ENCODE measurements around the gene ETNK2.

Gene ETNK2

DNA sequence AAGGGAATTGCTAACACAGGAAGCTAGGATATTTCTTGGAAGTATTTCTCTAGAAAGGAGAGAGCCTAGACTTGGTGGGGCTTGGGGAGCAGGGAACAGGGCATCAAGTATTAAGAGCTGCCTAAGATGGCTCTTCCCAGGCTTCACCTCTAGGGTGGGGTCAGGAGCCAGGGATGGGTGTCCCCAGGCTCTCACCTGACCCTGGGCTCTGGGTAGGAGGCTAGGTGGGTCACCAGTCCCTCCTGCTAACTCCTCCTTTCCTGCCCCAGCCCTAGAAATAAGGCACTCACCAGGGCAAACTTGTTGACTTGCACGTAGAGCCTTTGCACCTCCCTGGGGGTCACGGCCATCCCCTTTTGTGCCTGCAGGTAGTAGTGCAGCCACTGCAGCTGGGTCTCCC, 15.0 kb downstream of the ETNK2 start:
- TF ChIP-seq, protein P1, sequence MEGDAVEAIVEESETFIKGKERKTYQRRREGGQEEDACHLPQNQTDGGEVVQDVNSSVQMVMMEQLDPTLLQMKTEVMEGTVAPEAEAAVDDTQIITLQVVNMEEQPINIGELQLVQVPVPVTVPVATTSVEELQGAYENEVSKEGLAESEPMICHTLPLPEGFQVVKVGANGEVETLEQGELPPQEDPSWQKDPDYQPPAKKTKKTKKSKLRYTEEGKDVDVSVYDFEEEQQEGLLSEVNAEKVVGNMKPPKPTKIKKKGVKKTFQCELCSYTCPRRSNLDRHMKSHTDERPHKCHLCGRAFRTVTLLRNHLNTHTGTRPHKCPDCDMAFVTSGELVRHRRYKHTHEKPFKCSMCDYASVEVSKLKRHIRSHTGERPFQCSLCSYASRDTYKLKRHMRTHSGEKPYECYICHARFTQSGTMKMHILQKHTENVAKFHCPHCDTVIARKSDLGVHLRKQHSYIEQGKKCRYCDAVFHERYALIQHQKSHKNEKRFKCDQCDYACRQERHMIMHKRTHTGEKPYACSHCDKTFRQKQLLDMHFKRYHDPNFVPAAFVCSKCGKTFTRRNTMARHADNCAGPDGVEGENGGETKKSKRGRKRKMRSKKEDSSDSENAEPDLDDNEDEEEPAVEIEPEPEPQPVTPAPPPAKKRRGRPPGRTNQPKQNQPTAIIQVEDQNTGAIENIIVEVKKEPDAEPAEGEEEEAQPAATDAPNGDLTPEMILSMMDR (IDR thresholded peaks at IDR 0.05; ENCODE audit: low read depth, low read length), result no peak
- DNase-seq (ENCODE audit: extremely low read depth, low read depth), result no peak

DNA sequence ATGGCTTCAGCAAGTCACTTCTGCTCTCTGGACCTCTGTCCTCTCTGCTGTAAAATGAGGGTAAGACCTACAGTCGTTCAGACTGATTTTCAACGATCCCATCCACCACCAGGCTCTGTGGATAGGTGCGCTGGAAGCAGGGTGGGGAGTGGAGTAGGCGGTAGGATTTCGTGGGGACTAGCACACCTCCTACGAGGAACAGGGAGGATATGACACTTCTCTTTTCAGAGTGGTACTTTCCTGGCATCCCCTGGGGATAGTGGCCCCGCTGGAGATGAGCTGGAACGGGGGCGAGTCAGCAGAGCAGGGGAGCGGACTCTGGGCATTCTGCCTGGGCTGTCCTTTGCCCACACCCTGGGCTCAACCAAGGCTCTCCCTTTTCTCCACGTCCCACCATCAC, 17.7 kb downstream of the ETNK2 start:
- DNase-seq (ENCODE audit: extremely low read depth, low read depth), result no peak

DNA sequence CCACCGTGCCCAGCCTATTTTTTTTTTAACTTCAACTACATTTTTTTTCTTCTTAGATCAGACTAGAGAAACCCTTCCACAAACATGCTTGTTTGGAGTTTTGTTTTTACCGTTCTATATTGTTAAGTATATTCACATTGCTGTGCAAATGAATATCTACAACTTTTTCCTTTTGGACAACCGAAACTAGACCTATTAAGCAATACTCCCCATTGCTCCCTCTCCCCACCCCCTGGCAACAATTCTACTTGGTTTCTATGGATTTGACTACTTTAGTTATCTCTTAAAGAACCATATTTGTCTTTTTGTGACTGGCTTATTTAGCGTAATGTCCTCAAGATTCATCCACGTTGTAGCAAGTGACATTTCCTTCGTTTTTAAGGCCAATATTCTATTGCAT, 19.1 kb downstream of the ETNK2 start:
- TF ChIP-seq, protein P1 (IDR thresholded peaks at IDR 0.05; ENCODE audit: low read depth, low read length), result no peak

More for the DNA sequence above, 17.7 kb downstream of the ETNK2 start:
- TF ChIP-seq, protein P1 (IDR thresholded peaks at IDR 0.05; ENCODE audit: low read depth, low read length), result no peak

DNA sequence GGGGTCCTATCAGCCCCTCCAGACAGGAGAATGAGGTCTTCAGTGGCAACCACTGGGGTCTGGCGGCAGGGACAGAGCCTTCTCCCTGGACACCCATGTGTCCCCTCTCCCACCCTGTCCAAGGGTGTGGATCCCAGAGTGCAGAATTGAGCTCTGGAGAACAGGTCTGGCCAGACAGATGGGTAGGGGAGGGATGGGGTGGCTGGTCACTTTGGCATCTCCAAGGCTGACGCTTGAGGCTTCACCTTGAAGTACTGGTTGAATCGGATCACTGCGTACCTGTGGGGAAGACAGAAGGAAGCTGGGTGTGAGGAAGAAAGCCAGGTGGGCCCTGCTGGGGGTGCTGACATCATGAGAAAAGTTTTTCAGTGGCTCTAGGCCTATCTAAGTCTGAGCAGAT, 19.9 kb downstream of the ETNK2 start:
- no peak for DNase-seq (ENCODE audit: extremely low read depth, low read depth)
- TF ChIP-seq, protein P1 (IDR thresholded peaks at IDR 0.05; ENCODE audit: low read depth, low read length), result no peak

More for the DNA sequence above, 19.1 kb downstream of the ETNK2 start:
- no peak for DNase-seq (ENCODE audit: extremely low read depth, low read depth)

DNA sequence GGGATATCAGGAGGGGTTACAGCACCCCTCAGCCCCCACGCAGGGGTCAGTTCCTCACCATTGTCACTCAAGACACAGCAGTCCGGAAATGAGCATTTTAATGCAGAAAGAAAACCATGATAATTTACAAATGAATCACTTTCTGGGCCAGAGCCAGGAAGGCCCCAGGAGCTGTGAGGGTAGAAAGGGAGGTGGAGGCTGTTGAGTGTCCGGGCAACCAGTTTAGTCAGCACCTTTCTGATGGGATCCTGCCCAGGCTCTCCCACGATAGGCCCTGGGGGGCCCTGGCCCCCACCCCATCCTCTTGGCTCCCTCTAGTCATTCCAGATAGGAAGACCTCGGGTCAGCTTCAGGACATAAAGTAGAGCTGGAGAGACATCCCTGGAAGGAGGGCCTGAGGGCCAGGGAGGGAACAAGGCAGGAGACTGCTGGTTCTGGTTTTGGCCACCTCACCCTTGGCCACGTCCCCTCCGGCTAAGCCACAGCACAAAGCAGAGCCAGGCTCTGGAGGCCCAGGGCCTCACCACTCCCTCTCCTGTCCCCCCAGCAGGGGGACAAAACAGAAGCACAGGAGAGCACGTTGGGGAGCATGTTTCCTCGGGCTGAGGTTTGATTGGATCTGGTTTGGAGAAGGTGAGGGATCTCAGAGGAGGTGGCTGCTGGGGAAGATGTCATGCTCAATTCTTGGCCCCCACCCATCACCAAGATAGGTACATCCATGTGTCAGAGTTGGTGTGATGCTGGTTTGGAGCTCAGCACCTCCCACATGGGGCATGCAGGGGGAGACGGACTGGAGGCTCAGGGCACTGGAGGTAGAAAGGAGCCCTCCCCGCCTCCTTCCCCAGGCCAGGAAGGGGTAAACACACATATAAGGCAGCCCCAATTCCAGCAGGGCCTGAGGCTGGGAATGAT, 20.6 kb downstream of the ETNK2 start:
- TF ChIP-seq, protein P1 (IDR thresholded peaks at IDR 0.05; ENCODE audit: low read depth, low read length), result peak; percentile 17; the same call in 1 of the 2 replicates
- peak; percentile 47 for DNase-seq (ENCODE audit: extremely low read depth, low read depth)

DNA sequence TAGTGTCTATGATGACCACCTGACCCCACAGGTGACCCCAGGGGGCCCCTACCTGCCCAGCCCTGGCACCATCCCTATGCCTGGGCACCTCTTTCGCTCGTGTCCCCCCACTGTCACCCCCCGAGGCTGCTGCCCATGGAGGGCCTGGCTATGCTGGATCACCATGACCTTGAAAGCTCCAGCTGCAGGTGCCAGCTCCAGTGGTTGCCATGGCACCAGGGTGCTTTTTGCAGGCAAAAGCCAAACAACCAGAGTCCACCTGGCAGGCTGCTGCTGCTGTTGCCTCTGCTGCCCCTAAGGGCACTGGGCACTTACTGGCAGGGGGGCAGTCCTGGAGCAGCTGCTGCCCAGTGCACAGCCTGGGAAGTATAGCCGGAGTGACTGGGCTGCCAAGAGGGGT, 21.7 kb downstream of the ETNK2 start:
- DNase-seq (ENCODE audit: extremely low read depth, low read depth), result no peak
- TF ChIP-seq, protein P1 (IDR thresholded peaks at IDR 0.05; ENCODE audit: low read depth, low read length), result no peak
